Peyer's patch (tissue), 4 donors: Measurements from ENCODE around the gene PPP1R3D. TPM values are rescaled to one million over a fixed set of nuclear protein-coding genes. Genes with fewer than 3 reads are reported as not detected.

Experiments used
- DNase-seq, 3 donors: peaks; one replicate each; pipeline ENCODE4 v3.0.0-alpha.2; 2017 to 2019
- H3K27ac ChIP-seq, 4 donors: fragments of 200-600 bp; sonication (generic); one replicate each; pipeline ENCODE4 v1.5.1; 2016 to 2019
- H3K27me3 ChIP-seq, 2 donors: fragments of 200-600 bp; sonication (generic); one replicate each; pipeline ENCODE4 v1.5.1; 2019
- H3K36me3 ChIP-seq, 3 donors: fragments of 200-600 bp; sonication (generic); one replicate each; pipeline ENCODE4 v1.5.1; 2016 to 2019
- H3K4me1 ChIP-seq, 4 donors: fragments of 200-600 bp; sonication (generic); one replicate each; pipeline ENCODE4 v1.5.1; 2016 to 2019
- H3K4me3 ChIP-seq, 4 donors: fragments of 200-600 bp; sonication (generic); 1 replicate in 3 of 4; 2 replicates in 1 of 4; pipeline ENCODE4 v1.5.1; 2016 to 2019; ENCODE audit warnings: mild to moderate bottlenecking in 1 of 4
- H3K9me3 ChIP-seq, 4 donors: fragments of 200-600 bp; sonication (generic); one replicate each; pipeline ENCODE4 v1.5.1; 2016 to 2019; ENCODE audit warnings: mild to moderate bottlenecking in 1 of 4
- CTCF ChIP-seq, 6 experiments: fragments of 450-650 bp in 4 of 6; fragments of 200-600 bp in 2 of 6; sonication (generic) in 1 of 6; IDR thresholded peaks; one replicate each; pipeline ENCODE4 v1.5.1; 2017 to 2019; ENCODE audit warnings: antibody characterized with exemption in 6 of 6, mild to moderate bottlenecking in 3 of 6, moderate library complexity in 1 of 6
- POLR2A ChIP-seq, 2 donors: fragments of 450-650 bp; IDR thresholded peaks; one replicate each; pipeline ENCODE4 v1.5.1; 2017; ENCODE audit warnings: antibody characterized with exemption in 2 of 2, mild to moderate bottlenecking in 2 of 2, moderate library complexity in 2 of 2
- total RNA-seq, 4 donors: library from RNA; depleted of rRNA; stranded (reverse); fragments of >200 nt; gene quantifications; one replicate each; pipeline ENCODE4 v1.1.0, GENCODE V29; 2016

The PPP1R3D gene
- total RNA-seq, 4 donors from 2014 or later = 2.5 to 14.2 (median 9.0) TPM

GRCh38 chr20:59955131-59955796 lies 15.2 kb upstream of the PPP1R3D start:
- no peak for DNase-seq
- H3K36me3 ChIP-seq = peaks cover 0 to under 1% (median 0%) of the 10 kb centered on the region in 3 donors
- no peak overlapping the region for H3K27ac ChIP-seq
- TF ChIP-seq CTCF (IDR thresholded peaks at IDR 0.05) = peak in 4 of 6 experiments; percentile 22 to 64 (median 57)
- no peak for TF ChIP-seq POLR2A (IDR thresholded peaks at IDR 0.05)
- H3K9me3 ChIP-seq = no peaks in the 10 kb centered on the region
- no peak overlapping the region for H3K4me3 ChIP-seq
- no peaks in the 10 kb centered on the region for H3K27me3 ChIP-seq
- no peaks in the 10 kb centered on the region for H3K4me1 ChIP-seq

- Histone ChIP-seq H3K36me3 (peaks cover 0 to 6% (median 0%) of the 10 kb centered on the region in 3 donors), H3K4me1 (no peaks in the 10 kb centered on the region), H3K9me3 (no peaks in the 10 kb centered on the region), H3K4me3 (no peak overlapping the region), H3K27ac (no peak overlapping the region), H3K27me3 (no peaks in the 10 kb centered on the region)
- no peak for TF ChIP-seq CTCF (IDR thresholded peaks at IDR 0.05)
- no peak for TF ChIP-seq POLR2A (IDR thresholded peaks at IDR 0.05)
- no peak for DNase-seq
Observed at GRCh38 chr20:59954718-59955117, 14.6 kb upstream of the PPP1R3D start.

- Histone ChIP-seq H3K4me3 (no peak overlapping the region), H3K27me3 (no peaks in the 10 kb centered on the region), H3K9me3 (no peaks in the 10 kb centered on the region), H3K36me3 (peaks cover 0 to 13% (median 0%) of the 10 kb centered on the region in 3 donors), H3K27ac (no peak overlapping the region), H3K4me1 (peaks cover 0 to 9% (median 2%) of the 10 kb centered on the region in 4 donors)
- TF ChIP-seq CTCF (IDR thresholded peaks at IDR 0.05) = no peak
- no peak for TF ChIP-seq POLR2A (IDR thresholded peaks at IDR 0.05)
- DNase-seq = no peak
Observed at GRCh38 chr20:59949911-59950310, 9.8 kb upstream of the PPP1R3D start.

- no peaks in the 10 kb centered on the region for H3K9me3 ChIP-seq
- peaks cover 0 to 22% (median 0%) of the 10 kb centered on the region in 3 donors for H3K36me3 ChIP-seq
- no peaks in the 10 kb centered on the region for H3K27me3 ChIP-seq
- H3K4me1 ChIP-seq = peaks cover 0 to 9% (median 2%) of the 10 kb centered on the region in 4 donors
- no peak for DNase-seq
- TF ChIP-seq POLR2A (IDR thresholded peaks at IDR 0.05) (no peak), CTCF (IDR thresholded peaks at IDR 0.05) (peak; percentile 49 to 60 (median 57))
- H3K27ac ChIP-seq = peak overlapping the region in 2 of 4 donors; percentile 10 to 42
- no peak overlapping the region for H3K4me3 ChIP-seq
Observed at GRCh38 chr20:59948828-59949720, 9.0 kb upstream of the PPP1R3D start.

GRCh38 chr20:59948212-59948611 lies 8.1 kb upstream of the PPP1R3D start:
- Histone ChIP-seq H3K4me1 (peaks cover 0 to 9% (median 2%) of the 10 kb centered on the region in 4 donors), H3K27ac (no peak overlapping the region), H3K9me3 (no peaks in the 10 kb centered on the region), H3K36me3 (peaks cover 0 to 30% (median 0%) of the 10 kb centered on the region in 3 donors), H3K27me3 (no peaks in the 10 kb centered on the region), H3K4me3 (no peak overlapping the region)
- DNase-seq = no peak
- no peak for TF ChIP-seq CTCF (IDR thresholded peaks at IDR 0.05)
- no peak for TF ChIP-seq POLR2A (IDR thresholded peaks at IDR 0.05)
